ENCODE results near the gene CEP120. TPM values are rescaled to one million over a fixed set of nuclear protein-coding genes. Genes with fewer than 3 reads are reported as not detected.

CEP120 gene
- total RNA-seq, 2 donors from 2014 or later = 35.8 to 41.0 TPM

GRCh38 chr5:123297198-123297831 lies 125.9 kb downstream of the CEP120 start:
- ATAC-seq (no peak), DNase-seq (ENCODE audit: low spot score) (no peak)
- peaks cover 0 to 34% of the 10 kb centered on the region in 2 donors for H3K27me3 Mint-ChIP-seq
- no peaks in the 10 kb centered on the region for H3K36me3 Mint-ChIP-seq
- H3K27ac Mint-ChIP-seq = no peak overlapping the region
- H3K4me1 Mint-ChIP-seq (ENCODE audit: low read depth in 2 of 2) = no peaks in the 10 kb centered on the region
- no peak overlapping the region for H3K4me3 Mint-ChIP-seq
- peaks cover 3% of the 10 kb centered on the region for H3K9me3 Mint-ChIP-seq

Other genes starting within 250 kb of the CEP120 start
- gene CSNK1G3, start 88.8 kb upstream of the CEP120 start, total RNA-seq = 10 to 100 TPM; 34.3 to 35.4 TPM

All from natural killer cell treated with Interleukin-12 subunit alpha and Interleukin-12 subunit beta and Interleukin-15 and Interleukin-18, amount 100 ng/mL, for 72 hours (primary cell).